Hematopoietic multipotent progenitor cell treated with erythropoietin and hydrocortisone succinate and interleukin-3 and kit ligand, for 4 days (in vitro differentiated cells): ENCODE data around the gene EPHA7.

Source experiments
- DNase-seq: peaks from one replicate; pipeline ENCODE4 v3.0.0-alpha.2; 2015

EPHA7 gene

DNA sequence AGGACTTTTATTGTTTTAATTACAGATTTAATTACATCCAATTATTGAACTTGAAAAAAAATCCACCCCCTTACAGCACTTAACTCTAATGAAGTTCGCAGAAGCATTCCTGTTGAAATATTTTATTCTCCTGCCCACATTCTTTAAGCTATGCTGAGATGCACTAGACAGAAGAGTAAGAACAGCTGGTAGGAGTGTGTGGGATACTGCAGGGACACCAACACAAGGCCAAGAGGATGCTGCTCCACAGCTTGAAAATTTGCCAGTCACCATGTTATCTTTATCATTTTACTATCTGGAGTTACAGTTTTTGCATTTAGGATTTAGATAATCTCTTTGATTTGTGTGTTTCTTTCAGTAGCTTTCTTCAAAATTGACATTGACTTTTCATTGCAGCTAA lies 180.7 kb downstream of the EPHA7 start:
- DNase-seq: no peak

DNA sequence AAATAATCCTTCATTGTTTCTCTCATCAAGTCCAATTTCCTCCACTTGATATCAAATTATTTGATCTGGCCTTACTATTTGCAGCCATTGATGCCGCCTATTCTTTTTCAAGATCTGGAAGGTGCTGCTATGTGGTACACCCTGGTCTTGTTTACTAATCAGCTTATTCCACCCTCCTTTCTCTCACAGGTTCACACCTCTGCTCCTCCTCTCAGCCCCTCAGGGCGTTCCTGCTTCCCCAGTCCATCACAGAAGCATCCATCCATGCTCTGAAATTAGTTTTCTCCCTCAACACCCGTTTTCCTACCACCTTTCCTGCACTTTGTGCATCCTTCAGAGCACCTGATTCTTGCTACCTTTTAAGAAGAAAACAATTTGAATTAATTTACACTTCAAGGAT lies 183.6 kb downstream of the EPHA7 start:
- DNase-seq: no peak

DNA sequence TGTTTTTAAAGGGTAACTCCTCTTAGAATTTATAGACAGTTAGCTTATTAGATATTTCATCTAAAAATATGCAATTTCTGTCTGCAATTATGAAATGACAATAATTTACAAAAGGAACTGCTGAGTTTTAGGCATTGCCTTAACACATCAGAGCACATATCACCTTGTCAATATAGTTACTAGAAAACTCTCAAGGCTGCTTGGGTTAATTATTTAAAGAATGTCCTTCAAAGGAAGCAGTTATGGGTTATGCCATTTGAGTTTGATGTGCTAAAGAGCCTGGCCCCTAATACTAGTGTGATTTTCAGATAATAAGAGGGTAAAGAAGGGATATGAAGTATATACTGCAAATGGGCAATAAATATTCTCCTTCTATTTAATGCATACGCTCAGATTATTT lies 192.5 kb downstream of the EPHA7 start:
- DNase-seq: no peak

DNA sequence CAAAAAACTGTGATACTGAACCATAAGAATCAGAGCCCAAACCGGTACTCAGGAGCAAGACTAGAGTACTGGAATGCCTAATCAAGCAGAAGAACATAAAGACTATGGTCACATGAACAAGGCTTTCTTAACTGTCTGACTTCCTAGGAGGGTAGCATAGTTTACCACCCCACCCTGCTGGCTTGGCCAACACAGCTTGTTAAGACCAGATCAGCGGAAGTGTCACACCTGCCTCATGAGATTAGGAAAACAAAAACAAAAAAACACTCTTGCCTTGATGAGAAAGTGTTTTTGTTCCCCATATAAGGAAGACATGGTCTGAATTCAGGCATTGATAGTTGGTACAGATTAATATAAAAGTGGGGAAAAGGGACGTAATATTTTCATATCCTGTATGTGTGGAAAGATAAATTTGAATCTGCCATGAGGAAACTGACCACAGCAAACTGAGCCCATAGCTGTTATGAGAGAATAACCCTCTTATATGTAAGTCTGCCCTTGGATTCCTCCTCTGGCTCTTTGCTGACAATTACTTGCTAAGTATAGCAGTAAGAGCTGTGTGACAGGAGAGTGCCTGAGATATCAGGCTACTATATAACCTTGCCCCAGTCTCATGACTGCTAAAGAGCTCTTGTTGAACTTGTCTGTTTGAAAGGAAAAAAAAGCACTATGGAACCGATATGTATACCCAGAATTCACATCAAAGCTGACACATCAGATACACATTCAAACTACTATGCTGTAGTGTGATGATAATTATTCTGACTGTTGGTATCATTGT lies 197.1 kb downstream of the EPHA7 start:
- no peak for DNase-seq

DNA sequence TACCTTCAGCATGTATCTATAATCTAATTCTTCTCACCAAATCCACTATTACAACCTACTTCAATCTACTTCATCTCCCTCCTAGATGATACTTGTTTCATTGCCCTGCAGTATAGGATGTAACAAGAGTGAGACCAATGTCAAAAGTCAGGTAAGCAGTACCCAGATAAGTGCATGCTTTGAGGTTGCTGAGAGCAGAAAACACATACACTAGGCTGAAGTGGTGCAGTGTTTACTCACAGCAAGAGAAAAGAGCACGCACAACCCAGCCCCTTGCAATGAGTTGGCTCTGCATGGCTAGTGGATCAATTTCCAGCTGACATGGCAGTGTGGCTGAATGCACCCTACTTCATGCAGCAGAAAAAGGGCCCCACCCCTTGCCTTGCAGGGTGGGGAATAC lies 199.9 kb downstream of the EPHA7 start:
- no peak for DNase-seq

DNA sequence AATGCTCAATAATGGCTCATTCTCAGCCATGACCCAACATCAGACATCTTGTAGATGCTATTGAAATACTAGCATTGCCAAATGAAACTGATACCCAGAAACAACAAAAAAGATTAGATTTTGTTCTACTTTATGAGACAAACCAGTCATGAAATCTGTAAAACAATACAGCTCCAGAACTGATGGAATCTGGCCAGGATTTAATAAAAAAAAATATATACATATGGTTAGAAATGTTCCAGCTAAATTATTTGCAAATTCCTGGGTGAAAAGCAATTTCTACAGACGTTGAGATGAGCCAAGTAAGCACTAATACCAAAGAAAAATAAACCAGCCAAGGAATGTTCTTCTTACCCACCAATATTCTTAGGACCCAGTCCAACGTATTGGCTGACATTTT lies 201.3 kb downstream of the EPHA7 start:
- no peak for DNase-seq

DNA sequence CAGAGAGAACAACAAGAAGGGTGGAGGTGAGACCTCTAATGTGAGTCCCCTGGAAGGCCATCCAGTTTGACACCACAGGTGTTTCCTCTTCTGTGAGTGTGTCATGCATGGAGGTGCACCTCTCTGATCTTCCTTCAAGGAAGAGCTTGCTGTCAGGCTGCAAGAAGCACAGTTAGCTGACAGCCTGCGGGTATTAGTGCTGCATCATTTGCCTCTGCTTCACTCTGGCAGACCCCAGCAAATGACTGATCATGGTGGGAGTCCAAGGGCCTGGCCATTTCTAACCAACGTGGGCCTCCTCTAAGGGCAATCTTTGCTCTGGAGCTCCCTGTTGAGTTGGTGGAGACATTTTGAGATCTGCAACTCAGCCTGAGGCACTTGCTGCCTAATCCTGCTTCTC lies 206.3 kb downstream of the EPHA7 start:
- no peak for DNase-seq

DNA sequence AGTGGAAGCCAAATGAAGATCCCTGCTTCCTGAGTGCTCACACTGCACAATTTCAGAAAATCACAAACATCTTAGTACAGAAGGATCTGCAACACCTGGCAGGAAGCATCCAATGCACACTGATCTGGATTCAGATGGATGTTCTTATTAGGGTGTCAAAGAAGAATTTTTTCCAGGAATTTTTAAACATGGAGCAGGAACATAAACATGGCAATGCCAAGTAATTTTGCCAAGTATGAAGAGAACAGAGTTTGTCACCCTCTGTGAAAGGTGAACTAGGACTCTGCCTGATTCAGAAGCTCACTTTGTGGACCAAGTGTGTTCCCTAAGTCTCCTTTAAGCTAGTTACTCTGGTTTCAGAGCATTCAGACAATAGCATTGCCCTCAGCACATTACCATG lies 208.5 kb downstream of the EPHA7 start:
- DNase-seq: no peak

DNA sequence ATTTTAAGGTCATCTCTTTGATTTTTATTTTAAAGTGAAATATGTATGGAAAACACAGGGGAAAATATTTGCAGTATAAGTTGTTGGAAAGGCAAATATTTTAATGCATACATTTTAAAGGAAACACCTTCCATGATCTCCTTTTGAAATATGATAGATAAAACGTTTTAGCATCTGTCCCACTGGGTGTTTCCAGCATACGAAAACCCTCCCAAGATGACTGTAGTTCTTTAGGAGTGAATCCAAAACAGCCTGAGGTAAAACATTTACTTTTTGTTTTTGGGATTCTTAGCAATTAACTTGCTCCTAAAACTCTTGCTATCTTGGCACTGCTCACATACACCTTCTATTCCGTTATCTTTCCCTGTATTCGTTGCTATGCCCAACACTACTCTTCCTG lies 210.0 kb downstream of the EPHA7 start:
- DNase-seq: no peak

DNA sequence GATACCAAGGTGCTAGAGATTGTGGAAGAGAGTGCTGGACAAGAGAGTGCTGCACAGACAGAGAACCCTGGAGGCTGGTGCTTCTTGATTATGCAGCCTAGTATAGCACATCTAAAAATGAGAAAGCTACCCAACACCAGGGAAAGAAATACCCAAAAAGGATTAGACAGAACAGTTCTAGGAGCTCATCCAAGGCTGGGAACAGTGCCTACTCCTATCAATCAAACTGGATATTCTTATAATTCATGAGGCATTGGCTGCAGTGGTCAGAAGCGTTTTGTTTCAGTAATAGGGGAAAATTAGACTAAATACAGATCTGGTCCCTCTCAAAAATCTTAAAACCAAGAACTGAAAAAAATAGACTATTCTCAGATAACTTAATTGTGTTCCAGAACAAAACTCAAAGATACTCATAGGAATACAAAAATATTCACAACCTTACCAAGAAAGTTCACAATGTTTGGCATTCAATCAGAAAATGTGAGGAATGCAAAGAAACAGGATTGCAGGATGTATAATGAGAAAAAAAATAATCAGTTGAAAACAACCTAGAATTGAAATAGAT lies 222.9 kb downstream of the EPHA7 start:
- no peak for DNase-seq

DNA sequence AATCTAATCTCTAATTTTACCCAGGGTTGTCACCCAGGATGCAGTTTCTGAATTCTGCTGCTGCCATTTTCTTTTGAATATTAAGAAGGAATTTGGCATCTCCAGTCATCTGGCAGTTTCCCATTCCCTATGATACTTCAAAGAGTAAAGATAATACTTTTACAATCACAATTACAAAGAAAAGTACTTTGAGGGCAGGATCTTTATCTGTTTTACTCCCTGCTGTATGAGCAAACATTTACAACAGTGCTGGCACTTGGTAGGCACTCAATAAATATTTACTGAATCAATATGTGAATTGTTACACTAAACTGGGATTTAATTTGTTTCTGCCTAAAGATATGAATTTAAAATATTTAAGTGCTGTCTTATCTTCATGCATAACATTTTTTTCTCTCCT lies 224.9 kb downstream of the EPHA7 start:
- no peak for DNase-seq

DNA sequence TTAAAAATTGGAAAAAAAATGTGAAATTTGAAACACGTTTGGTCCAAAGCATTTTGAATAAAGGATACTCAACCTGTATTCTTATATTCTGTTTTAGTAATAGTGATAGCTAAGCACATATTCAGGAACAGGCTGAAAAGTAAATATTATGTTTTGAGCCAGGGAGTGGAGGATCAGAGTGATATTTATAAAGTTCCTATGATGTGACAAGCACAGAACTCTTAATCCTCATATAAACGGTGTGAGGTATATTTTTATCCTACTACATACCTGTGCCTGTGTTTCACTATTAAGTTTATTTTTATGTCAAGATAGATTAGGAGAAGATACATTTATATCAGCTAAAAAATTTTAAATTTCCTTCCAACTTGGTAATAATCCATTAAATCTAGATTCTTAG lies 225.5 kb downstream of the EPHA7 start:
- DNase-seq: no peak
